ENCODE measurements around the gene FGFR4. TPM values are rescaled to one million over a fixed set of nuclear protein-coding genes. Genes with fewer than 3 reads are reported as not detected.

FGFR4 gene
- total and polyA plus RNA-seq, 9 donors, result 84.8 to 237 (median 175) TPM

- Histone ChIP-seq H3K4me1 (ENCODE audit: control insufficient read depth, insufficient read depth, low read length) (no peaks in the 10 kb centered on the region), H3K9me3 (replicated peaks; ENCODE audit: control insufficient read depth, low read depth, low read length) (no peaks in the 10 kb centered on the region), H3K27ac (ENCODE audit: low read length) (no peak overlapping the region), H3K27me3 (ENCODE audit: control insufficient read depth, insufficient read depth, low read length) (no peaks in the 10 kb centered on the region), H3K36me3 (ENCODE audit: control insufficient read depth, insufficient read depth, low read length) (peaks cover 36% of the 10 kb centered on the region), H3K4me3 (ENCODE audit: low read length) (no peak overlapping the region)
- WGBS (ENCODE audit: insufficient coverage), result 96% methylated on average over 5 of the region's 5 CpGs
- DNase-seq, result no peak
Measured at GRCh38 chr5:177049285-177049684, 37.4 kb upstream of the FGFR4 start.

GRCh38 chr5:177064500-177065277 is 22.0 kb upstream of the FGFR4 start:
- 79% methylated on average over 8 of the region's 12 CpGs for WGBS (ENCODE audit: insufficient coverage)
- no peak overlapping the region for H3K4me3 ChIP-seq (ENCODE audit: low read length)
- no peaks in the 10 kb centered on the region for H3K27me3 ChIP-seq (ENCODE audit: control insufficient read depth, insufficient read depth, low read length)
- H3K4me1 ChIP-seq (ENCODE audit: control insufficient read depth, insufficient read depth, low read length), result no peaks in the 10 kb centered on the region
- H3K9me3 ChIP-seq (replicated peaks; ENCODE audit: control insufficient read depth, low read depth, low read length), result no peaks in the 10 kb centered on the region
- H3K36me3 ChIP-seq (ENCODE audit: control insufficient read depth, insufficient read depth, low read length), result peaks cover 40% of the 10 kb centered on the region
- no peak for DNase-seq
- H3K27ac ChIP-seq (ENCODE audit: low read length), result no peak overlapping the region

GRCh38 chr5:177065491-177065890 is 21.2 kb upstream of the FGFR4 start:
- Histone ChIP-seq H3K27me3 (ENCODE audit: control insufficient read depth, insufficient read depth, low read length) (no peaks in the 10 kb centered on the region), H3K36me3 (ENCODE audit: control insufficient read depth, insufficient read depth, low read length) (peaks cover 40% of the 10 kb centered on the region), H3K27ac (ENCODE audit: low read length) (no peak overlapping the region), H3K4me1 (ENCODE audit: control insufficient read depth, insufficient read depth, low read length) (no peaks in the 10 kb centered on the region), H3K4me3 (ENCODE audit: low read length) (no peak overlapping the region), H3K9me3 (replicated peaks; ENCODE audit: control insufficient read depth, low read depth, low read length) (no peaks in the 10 kb centered on the region)
- no peak for DNase-seq
- WGBS (ENCODE audit: insufficient coverage), result 94% methylated on average over 2 of the region's 6 CpGs

GRCh38 chr5:177066224-177066623 is 20.5 kb upstream of the FGFR4 start:
- H3K4me3 ChIP-seq (ENCODE audit: low read length), result no peak overlapping the region
- no peaks in the 10 kb centered on the region for H3K9me3 ChIP-seq (replicated peaks; ENCODE audit: control insufficient read depth, low read depth, low read length)
- H3K36me3 ChIP-seq (ENCODE audit: control insufficient read depth, insufficient read depth, low read length), result peaks cover 40% of the 10 kb centered on the region
- no peaks in the 10 kb centered on the region for H3K4me1 ChIP-seq (ENCODE audit: control insufficient read depth, insufficient read depth, low read length)
- no peak overlapping the region for H3K27ac ChIP-seq (ENCODE audit: low read length)
- no CpG with 5 or more reads among the region's 2 CpGs for WGBS (ENCODE audit: insufficient coverage)
- no peaks in the 10 kb centered on the region for H3K27me3 ChIP-seq (ENCODE audit: control insufficient read depth, insufficient read depth, low read length)
- no peak for DNase-seq

- Histone ChIP-seq H3K9me3 (replicated peaks; ENCODE audit: control insufficient read depth, low read depth, low read length) (no peaks in the 10 kb centered on the region), H3K27me3 (ENCODE audit: control insufficient read depth, insufficient read depth, low read length) (no peaks in the 10 kb centered on the region), H3K4me3 (ENCODE audit: low read length) (no peak overlapping the region), H3K27ac (ENCODE audit: low read length) (no peak overlapping the region), H3K4me1 (ENCODE audit: control insufficient read depth, insufficient read depth, low read length) (peaks cover 3% of the 10 kb centered on the region), H3K36me3 (ENCODE audit: control insufficient read depth, insufficient read depth, low read length) (peaks cover 36% of the 10 kb centered on the region)
- WGBS (ENCODE audit: insufficient coverage), result 100% methylated on average over 2 of the region's 5 CpGs
- no peak for DNase-seq
Measured at GRCh38 chr5:177067503-177067902, 19.2 kb upstream of the FGFR4 start.

- Histone ChIP-seq H3K27me3 (ENCODE audit: control insufficient read depth, insufficient read depth, low read length) (no peaks in the 10 kb centered on the region), H3K4me3 (ENCODE audit: low read length) (no peak overlapping the region), H3K4me1 (ENCODE audit: control insufficient read depth, insufficient read depth, low read length) (peaks cover 3% of the 10 kb centered on the region), H3K36me3 (ENCODE audit: control insufficient read depth, insufficient read depth, low read length) (peaks cover 12% of the 10 kb centered on the region), H3K27ac (ENCODE audit: low read length) (no peak overlapping the region), H3K9me3 (replicated peaks; ENCODE audit: control insufficient read depth, low read depth, low read length) (no peaks in the 10 kb centered on the region)
- WGBS (ENCODE audit: insufficient coverage), result no CpG with 5 or more reads among the region's 6 CpGs
- no peak for DNase-seq
Measured at GRCh38 chr5:177070536-177071191, 16.1 kb upstream of the FGFR4 start.

- peaks cover 3% of the 10 kb centered on the region for H3K4me1 ChIP-seq (ENCODE audit: control insufficient read depth, insufficient read depth, low read length)
- no peaks in the 10 kb centered on the region for H3K27me3 ChIP-seq (ENCODE audit: control insufficient read depth, insufficient read depth, low read length)
- DNase-seq, result peak; percentile 93
- peak overlapping the region; percentile 51 for H3K27ac ChIP-seq (ENCODE audit: low read length)
- H3K9me3 ChIP-seq (replicated peaks; ENCODE audit: control insufficient read depth, low read depth, low read length), result no peaks in the 10 kb centered on the region
- H3K4me3 ChIP-seq (ENCODE audit: low read length), result no peak overlapping the region
- H3K36me3 ChIP-seq (ENCODE audit: control insufficient read depth, insufficient read depth, low read length), result peaks cover 8% of the 10 kb centered on the region
- 21% methylated on average over 4 of the region's 6 CpGs for WGBS (ENCODE audit: insufficient coverage)
Measured at GRCh38 chr5:177071666-177072385, 14.9 kb upstream of the FGFR4 start.

- Histone ChIP-seq H3K36me3 (ENCODE audit: control insufficient read depth, insufficient read depth, low read length) (peaks cover under 1% of the 10 kb centered on the region), H3K4me3 (ENCODE audit: low read length) (no peak overlapping the region), H3K27me3 (ENCODE audit: control insufficient read depth, insufficient read depth, low read length) (no peaks in the 10 kb centered on the region), H3K27ac (ENCODE audit: low read length) (no peak overlapping the region), H3K4me1 (ENCODE audit: control insufficient read depth, insufficient read depth, low read length) (peaks cover 9% of the 10 kb centered on the region), H3K9me3 (replicated peaks; ENCODE audit: control insufficient read depth, low read depth, low read length) (no peaks in the 10 kb centered on the region)
- WGBS (ENCODE audit: insufficient coverage), result 100% methylated on average over 2 of the region's 2 CpGs
- DNase-seq, result no peak
Measured at GRCh38 chr5:177077335-177077734, 9.4 kb upstream of the FGFR4 start.

GRCh38 chr5:177079606-177080005 is 7.1 kb upstream of the FGFR4 start:
- H3K4me3 ChIP-seq (ENCODE audit: low read length), result no peak overlapping the region
- H3K27me3 ChIP-seq (ENCODE audit: control insufficient read depth, insufficient read depth, low read length), result peaks cover 4% of the 10 kb centered on the region
- no peak overlapping the region for H3K27ac ChIP-seq (ENCODE audit: low read length)
- H3K4me1 ChIP-seq (ENCODE audit: control insufficient read depth, insufficient read depth, low read length), result peaks cover 9% of the 10 kb centered on the region
- WGBS (ENCODE audit: insufficient coverage), result no CpG with 5 or more reads among the region's 9 CpGs
- H3K36me3 ChIP-seq (ENCODE audit: control insufficient read depth, insufficient read depth, low read length), result no peaks in the 10 kb centered on the region
- no peak for DNase-seq
- H3K9me3 ChIP-seq (replicated peaks; ENCODE audit: control insufficient read depth, low read depth, low read length), result no peaks in the 10 kb centered on the region

- Histone ChIP-seq H3K4me3 (ENCODE audit: low read length) (no peak overlapping the region), H3K4me1 (ENCODE audit: control insufficient read depth, insufficient read depth, low read length) (peaks cover 9% of the 10 kb centered on the region), H3K9me3 (replicated peaks; ENCODE audit: control insufficient read depth, low read depth, low read length) (no peaks in the 10 kb centered on the region), H3K36me3 (ENCODE audit: control insufficient read depth, insufficient read depth, low read length) (no peaks in the 10 kb centered on the region), H3K27ac (ENCODE audit: low read length) (no peak overlapping the region), H3K27me3 (ENCODE audit: control insufficient read depth, insufficient read depth, low read length) (peaks cover 4% of the 10 kb centered on the region)
- WGBS (ENCODE audit: insufficient coverage), result no CpG with 5 or more reads among the region's 5 CpGs
- no peak for DNase-seq
Measured at GRCh38 chr5:177080265-177080664, 6.5 kb upstream of the FGFR4 start.

Measured in muscle of leg (tissue), 11 donors.